Stomach (tissue), 4 donors: ENCODE data around the gene HOXD3.

Source experiments
- POLR2A ChIP-seq, 4 donors: fragments of 450-650 bp; IDR thresholded peaks; one replicate each; pipeline ENCODE4 v1.6.1; 2016; ENCODE audit warnings: antibody characterized with exemption in 4 of 4, control low read depth in 2 of 4, mild to moderate bottlenecking in 1 of 4, moderate library complexity in 1 of 4
- POLR2AphosphoS5 ChIP-seq, 3 donors: sonication (generic); formaldehyde crosslinking; IDR thresholded peaks; one replicate each; pipeline ENCODE4 v1.6.1; 2016; ENCODE audit warnings: antibody characterized with exemption in 3 of 3
- TF ChIP-seq, protein P1 (sequence below), 7 experiments: fragments of 450-650 bp in 4 of 7; fragments of 200-600 bp in 3 of 7; sonication (generic) in 3 of 7; IDR thresholded peaks; one replicate each; pipeline ENCODE4 v1.5.1; 2016 to 2019; ENCODE audit warnings: antibody characterized with exemption in 7 of 7, control low read depth in 2 of 7, mild to moderate bottlenecking in 1 of 7

DNA sequence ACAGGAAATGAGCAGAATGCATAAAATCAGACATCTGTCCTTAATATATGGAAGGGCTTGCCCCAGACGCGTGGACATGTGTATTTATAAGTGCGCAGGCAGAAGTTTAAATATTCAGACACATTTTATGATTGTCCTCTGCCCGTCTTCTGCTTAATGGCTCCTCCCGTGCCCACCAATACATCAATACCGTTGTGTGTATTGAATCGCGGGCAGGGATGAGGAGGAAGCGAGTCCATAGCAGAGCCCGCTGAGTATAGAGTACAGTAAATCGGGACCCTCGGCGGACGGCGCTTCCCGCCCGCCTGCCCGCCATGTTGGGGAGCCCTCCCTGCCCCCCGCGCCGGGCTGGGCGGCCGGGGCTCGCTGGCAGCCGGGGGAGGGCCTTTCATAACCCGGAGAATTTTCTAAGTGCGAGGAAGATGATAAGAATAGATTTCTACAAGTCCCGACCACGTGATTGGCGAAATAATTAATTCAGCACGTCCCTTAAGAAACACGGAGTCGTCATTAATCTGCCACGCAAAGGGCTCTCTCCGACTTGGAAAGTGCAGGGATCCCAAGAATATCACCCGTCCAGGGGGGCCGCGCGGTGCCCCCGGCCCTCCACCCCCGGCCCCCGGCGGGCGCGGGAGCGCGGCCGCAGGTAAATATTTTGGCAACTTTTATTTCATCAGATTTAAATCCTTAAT is at the start of gene HOXD3:
- TF ChIP-seq, protein P1, sequence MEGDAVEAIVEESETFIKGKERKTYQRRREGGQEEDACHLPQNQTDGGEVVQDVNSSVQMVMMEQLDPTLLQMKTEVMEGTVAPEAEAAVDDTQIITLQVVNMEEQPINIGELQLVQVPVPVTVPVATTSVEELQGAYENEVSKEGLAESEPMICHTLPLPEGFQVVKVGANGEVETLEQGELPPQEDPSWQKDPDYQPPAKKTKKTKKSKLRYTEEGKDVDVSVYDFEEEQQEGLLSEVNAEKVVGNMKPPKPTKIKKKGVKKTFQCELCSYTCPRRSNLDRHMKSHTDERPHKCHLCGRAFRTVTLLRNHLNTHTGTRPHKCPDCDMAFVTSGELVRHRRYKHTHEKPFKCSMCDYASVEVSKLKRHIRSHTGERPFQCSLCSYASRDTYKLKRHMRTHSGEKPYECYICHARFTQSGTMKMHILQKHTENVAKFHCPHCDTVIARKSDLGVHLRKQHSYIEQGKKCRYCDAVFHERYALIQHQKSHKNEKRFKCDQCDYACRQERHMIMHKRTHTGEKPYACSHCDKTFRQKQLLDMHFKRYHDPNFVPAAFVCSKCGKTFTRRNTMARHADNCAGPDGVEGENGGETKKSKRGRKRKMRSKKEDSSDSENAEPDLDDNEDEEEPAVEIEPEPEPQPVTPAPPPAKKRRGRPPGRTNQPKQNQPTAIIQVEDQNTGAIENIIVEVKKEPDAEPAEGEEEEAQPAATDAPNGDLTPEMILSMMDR (IDR thresholded peaks at IDR 0.05), result no peak
- TF ChIP-seq POLR2AphosphoS5 (IDR thresholded peaks at IDR 0.05) (no peak), POLR2A (IDR thresholded peaks at IDR 0.05) (no peak)
